NCI-H2227 treated with DMSO at 0.1 percent for 48 hours (cell line): Measurements from ENCODE around the gene KLHL11.
"Not testable (repeated sequence)": the region's sequence is repeated elsewhere in the genome, so short reads cannot be mapped to it uniquely, and the experiment has no call there.

ENCODE experiments used
- DNase-seq: peaks from one replicate; lab custom pipeline; 2025; lab: John Stamatoyannopoulos, UW

Gene KLHL11

GRCh38 chr17:41888332-41888965, 23.2 kb upstream of the KLHL11 start:
- DNase-seq: no peak

GRCh38 chr17:41885733-41886132, 20.5 kb upstream of the KLHL11 start:
- DNase-seq: no peak

- DNase-seq: no peak
These were observed 17.5 kb upstream of the KLHL11 start for GRCh38 chr17:41882756-41883155.

- no peak for DNase-seq
These were observed 14.9 kb upstream of the KLHL11 start for GRCh38 chr17:41880130-41880529.

DNA sequence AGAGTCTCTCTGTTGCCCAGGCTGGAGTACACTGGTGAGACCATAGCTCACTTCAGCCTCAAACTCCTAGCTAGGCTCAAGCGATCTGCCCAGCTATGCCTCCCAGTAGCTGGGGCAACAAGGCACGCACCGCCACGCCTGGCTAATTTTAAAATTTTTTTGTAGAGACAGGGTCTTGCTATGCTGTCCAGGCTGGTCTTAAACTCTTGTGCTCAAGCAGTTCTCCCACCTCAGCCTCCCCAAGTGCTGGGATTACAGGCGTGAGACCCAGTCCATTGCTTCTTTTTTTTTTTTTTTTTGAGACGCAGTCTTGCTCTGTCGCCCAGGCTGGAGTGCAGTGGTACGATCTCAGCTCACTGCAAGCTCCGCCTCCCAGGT, 9.1 kb upstream of the KLHL11 start:
- DNase-seq: not testable (repeated sequence)

- no peak for DNase-seq
These were observed 8.5 kb upstream of the KLHL11 start for GRCh38 chr17:41873559-41874292.

DNA sequence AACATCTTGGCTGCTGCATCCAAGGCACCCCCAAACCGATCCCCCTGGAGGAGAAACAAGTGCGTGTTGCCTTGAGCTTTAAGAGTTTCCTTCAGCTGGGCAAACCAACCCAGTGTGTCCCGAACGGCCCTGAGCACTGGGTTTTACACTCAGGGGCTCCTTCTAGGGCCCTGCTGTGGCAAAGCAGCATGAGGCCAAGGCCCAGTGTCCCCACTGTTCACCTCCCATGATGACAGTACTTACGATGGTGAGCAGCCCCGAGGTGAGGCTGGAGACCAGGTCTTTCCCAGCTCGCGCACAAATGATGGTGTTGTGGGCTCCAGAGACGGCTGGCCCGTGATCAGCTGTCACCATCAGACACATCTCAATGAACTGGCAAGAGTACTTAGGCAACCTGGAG, 6.6 kb upstream of the KLHL11 start:
- no peak for DNase-seq

GRCh38 chr17:41870627-41871026, 5.4 kb upstream of the KLHL11 start:
- no peak for DNase-seq

DNA sequence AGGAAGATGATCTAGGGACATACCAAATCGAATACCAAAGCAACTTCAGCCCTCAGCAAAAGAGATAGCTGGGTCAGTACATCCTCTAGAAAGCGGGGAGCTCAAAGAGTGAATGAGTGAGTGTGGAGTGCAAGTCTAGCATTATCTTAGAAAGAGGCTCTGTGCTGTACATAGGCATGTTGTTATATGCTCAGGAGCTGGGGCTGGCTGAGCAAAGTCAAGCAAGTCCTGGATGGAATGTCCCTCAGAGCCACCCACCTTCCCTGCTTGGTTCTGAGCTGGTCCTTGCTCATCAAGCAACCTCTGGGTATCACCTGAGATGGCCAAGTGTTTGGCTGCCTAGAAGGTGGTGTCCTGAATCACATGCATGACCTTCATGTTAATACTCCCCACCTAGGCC, 4.9 kb upstream of the KLHL11 start:
- no peak for DNase-seq

GRCh38 chr17:41869426-41869825, 4.2 kb upstream of the KLHL11 start:
- DNase-seq: no peak

DNA sequence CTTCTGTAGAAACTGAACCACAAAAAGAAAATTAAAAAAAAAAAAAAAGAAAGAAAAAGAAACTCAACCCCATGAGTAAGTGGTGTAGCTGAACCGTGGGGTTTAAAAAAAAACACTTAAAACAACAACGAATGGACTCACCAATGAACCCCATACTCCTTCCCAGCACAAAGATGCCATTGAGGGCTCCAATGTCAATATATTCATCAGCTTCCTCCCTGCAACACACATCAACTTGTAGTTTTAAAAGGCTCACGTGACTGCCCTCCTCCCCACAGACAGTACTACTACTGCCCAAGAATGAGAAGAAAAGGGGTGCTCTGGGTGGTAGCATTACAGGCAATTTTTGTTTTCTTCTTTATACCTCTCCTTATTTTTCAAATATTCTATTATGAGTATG, 3.3 kb upstream of the KLHL11 start:
- DNase-seq: no peak

GRCh38 chr17:41865596-41865893, 322 bp upstream of the KLHL11 start:
- no peak for DNase-seq

- DNase-seq: no peak
These were observed 756 bp downstream of the KLHL11 start for GRCh38 chr17:41864498-41864835.

GRCh38 chr17:41863074-41863848, 2.0 kb downstream of the KLHL11 start:
- DNase-seq: no peak

DNA sequence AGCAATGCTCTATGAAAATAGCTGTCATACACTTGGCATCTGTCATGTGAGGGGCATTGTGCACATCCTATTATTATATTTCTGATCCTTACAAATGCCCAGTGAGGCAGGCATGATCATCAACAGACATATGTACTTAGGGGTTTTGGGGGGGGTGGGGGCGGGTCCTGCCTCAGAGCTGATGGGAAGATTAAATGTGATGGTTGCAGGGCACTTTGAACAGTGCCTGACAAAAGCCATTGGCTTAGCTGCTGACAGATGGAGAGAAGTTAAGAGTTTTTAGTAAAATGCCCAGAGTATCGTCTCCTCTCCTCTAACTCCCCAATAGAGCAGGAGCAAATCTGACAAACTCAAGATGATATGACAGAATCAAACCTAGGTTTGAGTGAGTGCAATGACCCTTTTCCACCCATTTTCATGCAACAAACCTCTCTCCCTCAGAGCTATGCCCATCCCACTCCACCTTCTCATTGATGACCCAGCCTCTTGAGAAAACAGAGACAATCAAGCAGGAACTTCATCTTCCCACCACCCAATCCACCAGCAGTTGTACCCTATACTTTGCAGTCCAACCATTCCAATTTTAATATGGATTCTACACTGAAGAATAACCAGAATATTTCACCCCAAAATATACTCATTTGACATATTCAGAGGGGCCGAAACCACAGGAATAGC, 4.8 kb downstream of the KLHL11 start:
- DNase-seq: peak; percentile 69

- not testable (repeated sequence) for DNase-seq
These were observed 13.8 kb downstream of the KLHL11 start for GRCh38 chr17:41851382-41851781.

DNA sequence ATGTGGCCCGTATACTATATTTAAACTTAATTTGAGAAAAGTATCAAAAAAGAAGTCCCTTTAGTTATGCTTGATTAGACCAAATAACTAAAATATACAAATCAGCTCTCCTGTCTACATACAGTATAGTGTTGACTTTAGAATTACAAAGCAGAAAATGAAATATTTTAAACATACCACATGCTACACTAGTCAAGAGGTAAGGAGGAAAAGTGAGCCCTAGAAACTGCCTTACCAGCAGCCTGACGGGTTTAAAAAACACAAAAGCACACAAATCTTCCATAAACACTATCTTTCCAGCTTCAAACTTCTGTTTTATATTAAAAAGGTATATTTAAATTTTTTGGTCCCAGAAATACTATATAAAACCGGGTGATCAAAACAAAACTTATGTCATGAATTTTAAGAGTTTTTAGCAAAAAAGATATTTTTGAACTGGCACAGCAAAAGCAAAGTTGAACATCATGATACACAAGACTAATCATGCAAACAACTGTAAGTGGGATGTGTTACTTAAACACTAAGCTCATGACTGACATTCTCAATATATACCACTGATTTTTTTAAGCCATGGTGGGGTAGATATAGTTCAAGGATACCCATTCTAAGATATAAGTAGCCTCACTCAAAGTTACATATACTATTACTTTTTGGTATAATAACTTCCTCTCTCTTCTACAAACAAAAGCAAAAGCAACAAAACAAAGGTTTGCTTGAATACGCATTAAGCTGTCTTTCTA, 15.8 kb downstream of the KLHL11 start:
- DNase-seq: no peak

DNA sequence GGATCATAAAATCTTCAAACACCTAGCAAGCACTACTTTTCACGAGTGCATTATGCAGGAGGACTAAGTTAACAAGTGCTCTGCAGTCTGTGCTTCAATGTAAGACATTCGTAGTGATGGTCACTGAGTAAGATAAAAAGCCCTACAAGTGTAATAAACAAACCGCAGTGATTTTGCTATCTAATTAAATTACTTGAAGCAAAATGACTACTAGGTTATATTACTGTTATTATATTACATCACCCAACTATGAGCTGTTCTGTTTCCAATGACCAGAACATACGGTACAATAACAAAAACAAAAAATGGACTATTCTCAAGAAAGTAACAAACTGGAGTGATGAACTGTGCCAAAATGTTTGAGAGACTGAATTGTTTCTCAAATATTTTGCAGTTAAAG, 16.4 kb downstream of the KLHL11 start:
- no peak for DNase-seq

GRCh38 chr17:41844971-41845370, 20.3 kb downstream of the KLHL11 start:
- DNase-seq: no peak

GRCh38 chr17:41840781-41841180, 24.4 kb downstream of the KLHL11 start:
- DNase-seq: not testable (repeated sequence)

- DNase-seq: not testable (repeated sequence)
These were observed 25.8 kb downstream of the KLHL11 start for GRCh38 chr17:41839448-41839847.
